WTC11 (cell line): ENCODE results near the gene MAPK8IP1. TPM values are rescaled to one million over a fixed set of nuclear protein-coding genes. Genes with fewer than 3 reads are reported as not detected.

Experiments used
- ATAC-seq: fragments of 200-7000 bp; cut with Tn5 transposase; 2 replicates; pipeline ENCODE4 v1.10.0; 2021; ENCODE audit warnings: mild to moderate bottlenecking, moderate library complexity
- CTCF ChIA-PET: fragments of 300-600 bp; sonication (Branson Sonifier 250); formaldehyde crosslinking; loops from one replicate; lab custom pipeline; 2021; ENCODE audit warnings: antibody characterized with exemption; lab: Charles Lee
- POLR2A ChIA-PET: fragments of 350-600 bp; sonication (Branson Sonifier 250); formaldehyde crosslinking; loops from one replicate; lab custom pipeline; 2021; ENCODE audit warnings: antibody characterized with exemption; lab: Charles Lee
- DNase-seq: peaks from one replicate; pipeline ENCODE4 v3.0.0; 2021; ENCODE audit warnings: low spot score
- H3K27ac Mint-ChIP-seq: 2 replicates; pipeline ENCODE4 v1.8.0; 2021; ENCODE audit warnings: mixed read lengths
- H3K27me3 Mint-ChIP-seq: 2 replicates; pipeline ENCODE4 v1.8.0; 2021; ENCODE audit warnings: low read depth, mild to moderate bottlenecking, moderate library complexity, mixed read lengths
- H3K36me3 Mint-ChIP-seq: 2 replicates; pipeline ENCODE4 v1.8.0; 2021; ENCODE audit warnings: mixed read lengths
- H3K4me1 Mint-ChIP-seq: 2 replicates; pipeline ENCODE4 v1.8.0; 2022; ENCODE audit warnings: mixed read lengths
- H3K4me3 Mint-ChIP-seq: 2 replicates; pipeline ENCODE4 v1.8.0; 2021; ENCODE audit warnings: mild to moderate bottlenecking, moderate library complexity, mixed read lengths
- H3K9me3 Mint-ChIP-seq: 2 replicates; pipeline ENCODE4 v1.8.0; 2021; ENCODE audit warnings: mixed read lengths
- ATF2 ChIP-seq: sonication (generic); formaldehyde crosslinking; IDR thresholded peaks from 2 replicates; pipeline ENCODE4 v1.8.1; 2022; ENCODE audit warnings: low read depth, missing genetic modification reagents, borderline replicate concordance
- ELF4 ChIP-seq: sonication (generic); formaldehyde crosslinking; IDR thresholded peaks from 2 replicates; pipeline ENCODE4 v1.8.1; 2022; ENCODE audit warnings: low read depth, mild to moderate bottlenecking, moderate library complexity, missing genetic modification reagents
- EMX1 ChIP-seq: fragments of 250-450 bp; sonication (Bioruptor Pico); IDR thresholded peaks from 2 replicates; pipeline ENCODE4 v1.8.0; 2021; ENCODE audit warnings: mild to moderate bottlenecking
- FOXP4 ChIP-seq: sonication (generic); formaldehyde crosslinking; IDR thresholded peaks from 2 replicates; pipeline ENCODE4 v1.8.0; 2022; ENCODE audit warnings: mild to moderate bottlenecking, missing genetic modification reagents
- GTF2I ChIP-seq: fragments of 250-450 bp; sonication (Bioruptor Pico); conservative IDR thresholded peaks from 2 replicates; pipeline ENCODE4 v1.4.0; 2021; ENCODE audit warnings: mild to moderate bottlenecking
- JAZF1 ChIP-seq: fragments of 250-450 bp; sonication (Bioruptor Pico); IDR thresholded peaks from 2 replicates; pipeline ENCODE4 v1.9.0; 2021; ENCODE audit warnings: moderate library complexity, mild to moderate bottlenecking, inconsistent platforms
- MXD4 ChIP-seq: fragments of 250-450 bp; sonication (Bioruptor Pico); IDR thresholded peaks from 2 replicates; pipeline ENCODE4 v1.8.0; 2021; ENCODE audit warnings: mild to moderate bottlenecking, moderate library complexity, borderline replicate concordance
- MYBL2 ChIP-seq: sonication (generic); formaldehyde crosslinking; IDR thresholded peaks from 2 replicates; pipeline ENCODE4 v1.8.1; 2023; ENCODE audit warnings: mild to moderate bottlenecking, moderate library complexity, missing genetic modification reagents
- NR1H2 ChIP-seq: sonication (generic); formaldehyde crosslinking; IDR thresholded peaks from 2 replicates; pipeline ENCODE4 v1.9.0; 2021; ENCODE audit warnings: mild to moderate bottlenecking, moderate library complexity, missing genetic modification reagents
- SMAD3 ChIP-seq: sonication (generic); formaldehyde crosslinking; IDR thresholded peaks from 2 replicates; pipeline ENCODE4 v1.8.0; 2022; ENCODE audit warnings: missing genetic modification reagents, mild to moderate bottlenecking, borderline replicate concordance
- SOX15 ChIP-seq: fragments of 250-450 bp; sonication (Bioruptor Pico); IDR thresholded peaks from 2 replicates; pipeline ENCODE4 v1.9.0; 2021; ENCODE audit warnings: mild to moderate bottlenecking
- USF2 ChIP-seq: sonication (generic); formaldehyde crosslinking; IDR thresholded peaks from 2 replicates; pipeline ENCODE4 v1.8.1; 2023; ENCODE audit warnings: mild to moderate bottlenecking, missing genetic modification reagents, moderate library complexity
- ZBTB21 ChIP-seq: sonication (generic); formaldehyde crosslinking; IDR thresholded peaks from 2 replicates; pipeline ENCODE4 v1.8.1; 2023; ENCODE audit warnings: mild to moderate bottlenecking, missing genetic modification reagents, borderline replicate concordance
- ZNF263 ChIP-seq: sonication (generic); formaldehyde crosslinking; IDR thresholded peaks from 2 replicates; pipeline ENCODE4 v1.8.1; 2022; ENCODE audit warnings: low read depth, mild to moderate bottlenecking, moderate library complexity, missing genetic modification reagents
- ZNF281 ChIP-seq: sonication (generic); formaldehyde crosslinking; IDR thresholded peaks from 2 replicates; pipeline ENCODE4 v1.8.0; 2023; ENCODE audit warnings: mild to moderate bottlenecking, missing genetic modification reagents
- ZNF423 ChIP-seq: fragments of 250-450 bp; sonication (Bioruptor Pico); IDR thresholded peaks from 2 replicates; pipeline ENCODE4 v2.1.2; 2022; ENCODE audit warnings: mild to moderate bottlenecking, moderate library complexity
- ZNF671 ChIP-seq: fragments of 250-450 bp; sonication (Bioruptor Pico); IDR thresholded peaks from 2 replicates; pipeline ENCODE4 v1.8.0; 2021; ENCODE audit warnings: mild to moderate bottlenecking
- total RNA-seq: library from RNA; stranded (reverse); gene quantifications from 3 replicates; pipeline ENCODE4 v1.2.3, GENCODE V29; 2021
- TF ChIP-seq, protein P1 (sequence below): sonication (generic); formaldehyde crosslinking; IDR thresholded peaks from 2 replicates; pipeline ENCODE4 v1.8.0; 2023; ENCODE audit warnings: missing genetic modification reagents, mild to moderate bottlenecking, borderline replicate concordance

MAPK8IP1 gene
- total RNA-seq, 1 experiment from 2014 or later: 34.1 TPM

GRCh38 chr11:45897556-45897955 is 12.1 kb downstream of the MAPK8IP1 start:
- DNase-seq: no peak
- Mint-ChIP-seq H3K27ac (no peak overlapping the region), H3K9me3 (no peaks in the 10 kb centered on the region), H3K4me1 (peaks cover 33% of the 10 kb centered on the region), H3K4me3 (no peak overlapping the region), H3K36me3 (no peaks in the 10 kb centered on the region), H3K27me3 (peaks cover 6% of the 10 kb centered on the region)
- POLR2A ChIA-PET: interaction anchor here (1.1 to 2.1 kb wide), 2 partner anchors 21 to 24 kb away, joined by 5 to 8 read pairs; partner anchors contain the start of genes LARGE2 and PEX16
- CTCF ChIA-PET: interaction anchor here (0.7 to 4.3 kb wide), 8 partner anchors 11 to 109 kb away, joined by 3 to 33 read pairs (median 6); partner anchors contain the start of gene LARGE2
- no peak for ATAC-seq
- TF ChIP-seq SOX15: no peak
- no peak for TF ChIP-seq JAZF1 (CRISPR knock-in tag)
- no peak for TF ChIP-seq ELF4 (CRISPR knock-in tag)
- TF ChIP-seq ZBTB21 (CRISPR knock-in tag): no peak
- TF ChIP-seq FOXP4 (CRISPR knock-in tag): no peak
- TF ChIP-seq SMAD3 (CRISPR knock-in tag): no peak
- TF ChIP-seq MXD4: no peak
- TF ChIP-seq ZNF281: no peak
- no peak for TF ChIP-seq GTF2I (CRISPR knock-in tag)
- TF ChIP-seq NR1H2 (CRISPR knock-in tag): no peak
- no peak for TF ChIP-seq ZNF423 (CRISPR knock-in tag)
- no peak for TF ChIP-seq USF2 (CRISPR knock-in tag)
- no peak for TF ChIP-seq ZNF671 (CRISPR knock-in tag)
- TF ChIP-seq ZNF263 (CRISPR knock-in tag): no peak
- no peak for TF ChIP-seq EMX1
- TF ChIP-seq, protein P1, sequence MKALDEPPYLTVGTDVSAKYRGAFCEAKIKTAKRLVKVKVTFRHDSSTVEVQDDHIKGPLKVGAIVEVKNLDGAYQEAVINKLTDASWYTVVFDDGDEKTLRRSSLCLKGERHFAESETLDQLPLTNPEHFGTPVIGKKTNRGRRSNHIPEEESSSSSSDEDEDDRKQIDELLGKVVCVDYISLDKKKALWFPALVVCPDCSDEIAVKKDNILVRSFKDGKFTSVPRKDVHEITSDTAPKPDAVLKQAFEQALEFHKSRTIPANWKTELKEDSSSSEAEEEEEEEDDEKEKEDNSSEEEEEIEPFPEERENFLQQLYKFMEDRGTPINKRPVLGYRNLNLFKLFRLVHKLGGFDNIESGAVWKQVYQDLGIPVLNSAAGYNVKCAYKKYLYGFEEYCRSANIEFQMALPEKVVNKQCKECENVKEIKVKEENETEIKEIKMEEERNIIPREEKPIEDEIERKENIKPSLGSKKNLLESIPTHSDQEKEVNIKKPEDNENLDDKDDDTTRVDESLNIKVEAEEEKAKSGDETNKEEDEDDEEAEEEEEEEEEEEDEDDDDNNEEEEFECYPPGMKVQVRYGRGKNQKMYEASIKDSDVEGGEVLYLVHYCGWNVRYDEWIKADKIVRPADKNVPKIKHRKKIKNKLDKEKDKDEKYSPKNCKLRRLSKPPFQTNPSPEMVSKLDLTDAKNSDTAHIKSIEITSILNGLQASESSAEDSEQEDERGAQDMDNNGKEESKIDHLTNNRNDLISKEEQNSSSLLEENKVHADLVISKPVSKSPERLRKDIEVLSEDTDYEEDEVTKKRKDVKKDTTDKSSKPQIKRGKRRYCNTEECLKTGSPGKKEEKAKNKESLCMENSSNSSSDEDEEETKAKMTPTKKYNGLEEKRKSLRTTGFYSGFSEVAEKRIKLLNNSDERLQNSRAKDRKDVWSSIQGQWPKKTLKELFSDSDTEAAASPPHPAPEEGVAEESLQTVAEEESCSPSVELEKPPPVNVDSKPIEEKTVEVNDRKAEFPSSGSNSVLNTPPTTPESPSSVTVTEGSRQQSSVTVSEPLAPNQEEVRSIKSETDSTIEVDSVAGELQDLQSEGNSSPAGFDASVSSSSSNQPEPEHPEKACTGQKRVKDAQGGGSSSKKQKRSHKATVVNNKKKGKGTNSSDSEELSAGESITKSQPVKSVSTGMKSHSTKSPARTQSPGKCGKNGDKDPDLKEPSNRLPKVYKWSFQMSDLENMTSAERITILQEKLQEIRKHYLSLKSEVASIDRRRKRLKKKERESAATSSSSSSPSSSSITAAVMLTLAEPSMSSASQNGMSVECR (CRISPR knock-in tag): no peak
- TF ChIP-seq ATF2: no peak
- no peak for TF ChIP-seq MYBL2 (CRISPR knock-in tag)
